K562 (cell line): ENCODE results near the gene AACS. TPM values are rescaled to one million over a fixed set of nuclear protein-coding genes. Genes with fewer than 3 reads are reported as not detected.

Source experiments
- ATAC-seq: fragments of 200-7000 bp; cut with Tn5 transposase; 3 replicates; pipeline ENCODE4 v1.9.1; 2020; ENCODE audit warnings: moderate library complexity
- BruUV-seq: library from RNA; stranded (reverse); fragments of 400-500 nt; replicated peaks from 2 replicates; lab custom pipeline; 2021; lab: Mats Ljungman, UMichigan
- CTCF ChIA-PET: fragments of 300-600 bp; formaldehyde crosslinking; extraction: SDS; loops from one replicate; lab custom pipeline; 2021; ENCODE audit warnings: low intra/inter-chr PET ratio; lab: Yijun Ruan, JAX
- POLR2A ChIA-PET: fragments of 300-600, 350-650 bp; sonication (Branson Sonifier 250); formaldehyde crosslinking; extraction: SDS; loops from one replicate; lab custom pipeline; 2021; ENCODE audit warnings: antibody characterized with exemption, inconsistent platforms; lab: Yijun Ruan, JAX
- DNase-seq, 4 experiments: peaks; one replicate each; pipeline versions ENCODE4 v3.0.0 to v3.0.0-alpha.2; 2011 to 2018; ENCODE audit warnings: low spot score in 3 of 4, mixed read lengths in 3 of 4; ENCODE audit errors: extremely low read depth in 1 of 4
- FAIRE-seq: peaks from 2 replicates; lab custom pipeline; 2011; peaks lifted over from hg19 to GRCh38; lab: Jason Lieb, UNC
- H2AFZ ChIP-seq: 2 replicates; pipeline ENCODE4 v1.6.0; 2011; ENCODE audit warnings: low read depth, low read length, control low read depth, inconsistent platforms
- H3K27ac ChIP-seq: fragments of 200-600 bp; 3 replicates; pipeline ENCODE4 v1.8.0; 2011; ENCODE audit warnings: low read depth, mild to moderate bottlenecking, control low read depth, inconsistent platforms, low read length, moderate library complexity, mixed read lengths; ENCODE audit errors: extremely low read depth
- H3K27me3 ChIP-seq, 2 experiments: fragments of 300-600 bp in 1 of 2; 2 replicates in 1 of 2; 3 replicates in 1 of 2; pipeline versions ENCODE4 v1.6.0 to v1.8.0; 2011; ENCODE audit warnings: inconsistent platforms in 2 of 2, low read length in 2 of 2, mild to moderate bottlenecking in 1 of 2, mixed read lengths in 1 of 2, moderate library complexity in 1 of 2; ENCODE audit not compliant: control insufficient read depth in 2 of 2, insufficient read depth in 2 of 2
- H3K36me3 ChIP-seq: fragments of 300-600 bp; 3 replicates; pipeline ENCODE4 v1.8.0; 2011; ENCODE audit warnings: mild to moderate bottlenecking, low read length, inconsistent platforms; ENCODE audit not compliant: control insufficient read depth, insufficient read depth
- H3K4me1 ChIP-seq, 2 experiments: fragments of 200-600 bp in 1 of 2; replicated peaks in 1 of 2; 2 replicates in 1 of 2; 3 replicates in 1 of 2; pipeline versions ENCODE4 v1.5.1 to v1.8.0; 2011; ENCODE audit warnings: inconsistent platforms in 2 of 2, low read length in 2 of 2, mild to moderate bottlenecking in 1 of 2, mixed read lengths in 1 of 2, moderate library complexity in 1 of 2; ENCODE audit not compliant: control insufficient read depth in 2 of 2, insufficient read depth in 2 of 2
- H3K4me2 ChIP-seq: 2 replicates; pipeline ENCODE4 v1.6.1; 2011; ENCODE audit warnings: low read length, control low read depth, inconsistent platforms, mixed read lengths; ENCODE audit not compliant: insufficient read depth
- H3K4me3 ChIP-seq: fragments of 200-600 bp; sonication (generic), shearing (Covaris generic); 2 replicates; pipeline ENCODE4 v1.5.1; 2016; ENCODE audit warnings: control low read depth, inconsistent platforms
- H3K79me2 ChIP-seq: fragments of 200-600 bp; 3 replicates; pipeline ENCODE4 v1.8.0; 2011; ENCODE audit warnings: low read length, inconsistent platforms; ENCODE audit not compliant: control insufficient read depth, insufficient read depth
- H3K9ac ChIP-seq, 2 experiments: 2 replicates each; pipeline versions ENCODE4 v1.6.0 to v1.6.1; 2011; ENCODE audit warnings: low read depth in 2 of 2, low read length in 2 of 2, control low read depth in 1 of 2, inconsistent platforms in 1 of 2, mild to moderate bottlenecking in 1 of 2, mixed read lengths in 1 of 2; ENCODE audit not compliant: insufficient read depth in 1 of 2
- H3K9me1 ChIP-seq: one replicate; pipeline ENCODE4 v1.6.0; 2011; ENCODE audit warnings: inconsistent platforms, mild to moderate bottlenecking, low read length, moderate library complexity; ENCODE audit not compliant: control insufficient read depth, insufficient read depth
- H3K9me3 ChIP-seq: replicated peaks from 2 replicates; pipeline ENCODE4 v1.5.1; 2011; ENCODE audit warnings: low read depth, low read length, inconsistent platforms; ENCODE audit not compliant: control insufficient read depth, insufficient read depth
- H4K20me1 ChIP-seq: replicated peaks from 2 replicates; pipeline ENCODE4 v1.6.1; 2011; ENCODE audit warnings: low read length, inconsistent platforms, mixed read lengths; ENCODE audit not compliant: control insufficient read depth, insufficient read depth
- CC2D1A ChIP-seq: fragments of 450-650 bp; IDR thresholded peaks from 2 replicates; pipeline ENCODE4 v1.6.1; 2017; ENCODE audit warnings: mild to moderate bottlenecking
- POLR2AphosphoS5 ChIP-seq: IDR thresholded peaks from 2 replicates; pipeline ENCODE4 v1.6.1; 2011; ENCODE audit warnings: mild to moderate bottlenecking, low read depth, low read length, moderate library complexity; ENCODE audit not compliant: control insufficient read depth, insufficient read depth
- RBM22 ChIP-seq: fragments of 200-400 bp; formaldehyde crosslinking; IDR thresholded peaks from 2 replicates; pipeline ENCODE4 v1.6.1; 2018; ENCODE audit warnings: low read length, low read depth; ENCODE audit not compliant: poor library complexity, severe bottlenecking
- SMAD1 ChIP-seq: fragments of 150-350 bp; IDR thresholded peaks from 2 replicates; pipeline ENCODE4 v1.6.1; 2014; ENCODE audit warnings: low read length, low read depth; ENCODE audit not compliant: partially characterized antibody
- YY1 ChIP-seq, 3 experiments: IDR thresholded peaks; 2 replicates each; pipeline ENCODE4 v1.6.1; 2011; ENCODE audit warnings: low read length in 2 of 3, mild to moderate bottlenecking in 2 of 3, moderate library complexity in 2 of 3, borderline replicate concordance in 1 of 3, control low read depth in 1 of 3, low read depth in 1 of 3; ENCODE audit not compliant: insufficient read depth in 3 of 3, insufficient replicate concordance in 2 of 3, control insufficient read depth in 1 of 3, insufficient read length in 1 of 3; ENCODE audit errors: extremely low read depth in 1 of 3
- WGBS: fragments of 100-300 bp; shearing (Covaris generic); methylation state at CpG from one replicate; pipeline ENCODE4 v1.1.6; 2016; ENCODE audit warnings: low coverage, mixed read lengths; ENCODE audit not compliant: insufficient coverage; ENCODE audit errors: missing lambda C conversion rate; 5-methylcytosine and 5-hydroxymethylcytosine counted together
- in situ Hi-C: fragments of 300-500 bp; cut with MboI; formaldehyde crosslinking; loops from 4 replicates; pipeline ENCODE4 v1.15.0; 2018; ENCODE audit warnings: inconsistent platforms, mixed read lengths
- intact Hi-C: fragments of 100-400 bp; cut with micrococcal nuclease; formaldehyde crosslinking; loops from 2 replicates; pipeline ENCODE4 v1.14.2; 2022
- polyA plus RNA-seq, 8 experiments: library from polyadenylated mRNA; depleted of rRNA in 4 of 8; stranded (reverse) in 5 of 8; unstranded in 3 of 8; fragments of >200 nt; fragmentation: Nextera tagmentation in 2 of 8; fragmentation: Illumina TruSeq in 1 of 8; extraction: Ambion mirVana in 2 of 8; extraction: Trizol in 1 of 8; gene quantifications; 2 replicates each; pipeline versions ENCODE4 v1.2.1 to v1.2.3, GENCODE V29; 2011 to 2014; ENCODE audit warnings: inconsistent platforms in 1 of 8, missing spikeins in 1 of 8
- total RNA-seq, 7 experiments: library from RNA; depleted of rRNA in 6 of 7; stranded (reverse); fragments of >200 nt in 6 of 7; fragmentation: Illumina TruSeq in 2 of 7; extraction: Trizol in 2 of 7; gene quantifications; 2 replicates each; pipeline versions ENCODE4 v1.2.1 to v1.2.3, GENCODE V29; 2011 to 2021; ENCODE audit warnings: low replicate concordance in 1 of 7
- TF ChIP-seq, protein P1 (sequence below): sonication (generic); formaldehyde crosslinking; IDR thresholded peaks from 2 replicates; pipeline ENCODE4 v1.8.1; 2023; ENCODE audit warnings: missing genetic modification reagents, mild to moderate bottlenecking, borderline replicate concordance

Gene AACS
- total and polyA plus RNA-seq, 9 of the 15 experiments (the other 6 are each of a cell fraction or from before 2014, with no cell fraction given) = 2.4 to 13.0 (median 6.0) TPM

GRCh38 chr12:125021771-125022170, 43.5 kb upstream of the AACS start:
- Histone ChIP-seq H2AFZ (no peak overlapping the region), H3K36me3 (peaks cover 54% of the 10 kb centered on the region; the same call in 2 of the 3 replicates), H3K27me3 (no peaks in the 10 kb centered on the region), H3K27ac (no peak overlapping the region), H3K79me2 (no peaks in the 10 kb centered on the region), H3K4me2 (no peak overlapping the region), H3K9me1 (no peaks in the 10 kb centered on the region), H3K4me1 (no peaks in the 10 kb centered on the region), H3K4me3 (no peak overlapping the region), H4K20me1 (no peaks in the 10 kb centered on the region), H3K9me3 (no peaks in the 10 kb centered on the region), H3K9ac (no peak overlapping the region)
- ChIA-PET CTCF (no interaction called here), POLR2A (interaction anchor here (1.0 kb wide), 1 partner anchor 41 kb away, joined by 4 read pairs; no protein-coding TSS in a partner anchor)
- in situ Hi-C loops (no loop called here), intact Hi-C loops (no loop called here)
- 82% methylated on average over 4 of the region's 5 CpGs for WGBS
- ATAC-seq (no peak), DNase-seq (no peak), FAIRE-seq (no peak)
- no TSS peak for BruUV-seq
- TF ChIP-seq POLR2AphosphoS5 (no peak), RBM22 (no peak)

- Histone ChIP-seq H3K27me3 (no peaks in the 10 kb centered on the region), H3K9me3 (no peaks in the 10 kb centered on the region), H2AFZ (no peak overlapping the region), H3K4me1 (no peaks in the 10 kb centered on the region), H3K36me3 (peaks cover 52% of the 10 kb centered on the region; the same call in 1 of the 3 replicates), H4K20me1 (no peaks in the 10 kb centered on the region), H3K4me3 (no peak overlapping the region), H3K9ac (no peak overlapping the region), H3K9me1 (no peaks in the 10 kb centered on the region), H3K79me2 (no peaks in the 10 kb centered on the region), H3K27ac (no peak overlapping the region), H3K4me2 (no peak overlapping the region)
- CTCF ChIA-PET = no interaction called here
- BruUV-seq = no TSS peak
- no peak for DNase-seq
- intact Hi-C loops = no loop called here
- ATAC-seq = no peak
- no peak for FAIRE-seq
- 83% methylated on average over 2 of the region's 2 CpGs for WGBS
- in situ Hi-C loops = no loop called here
- POLR2A ChIA-PET = no interaction called here
- TF ChIP-seq CC2D1A = no peak
- peak in 1 of 3 experiments; percentile 60 for TF ChIP-seq YY1 (IDR thresholded peaks at IDR 0.05; ENCODE audit: borderline replicate concordance in 1 of 3, control insufficient read depth in 1 of 3, extremely low read depth in 1 of 3, insufficient read depth in 3 of 3, insufficient read length in 1 of 3, insufficient replicate concordance in 2 of 3, low read depth in 1 of 3, low read length in 2 of 3)
- TF ChIP-seq, protein P1, sequence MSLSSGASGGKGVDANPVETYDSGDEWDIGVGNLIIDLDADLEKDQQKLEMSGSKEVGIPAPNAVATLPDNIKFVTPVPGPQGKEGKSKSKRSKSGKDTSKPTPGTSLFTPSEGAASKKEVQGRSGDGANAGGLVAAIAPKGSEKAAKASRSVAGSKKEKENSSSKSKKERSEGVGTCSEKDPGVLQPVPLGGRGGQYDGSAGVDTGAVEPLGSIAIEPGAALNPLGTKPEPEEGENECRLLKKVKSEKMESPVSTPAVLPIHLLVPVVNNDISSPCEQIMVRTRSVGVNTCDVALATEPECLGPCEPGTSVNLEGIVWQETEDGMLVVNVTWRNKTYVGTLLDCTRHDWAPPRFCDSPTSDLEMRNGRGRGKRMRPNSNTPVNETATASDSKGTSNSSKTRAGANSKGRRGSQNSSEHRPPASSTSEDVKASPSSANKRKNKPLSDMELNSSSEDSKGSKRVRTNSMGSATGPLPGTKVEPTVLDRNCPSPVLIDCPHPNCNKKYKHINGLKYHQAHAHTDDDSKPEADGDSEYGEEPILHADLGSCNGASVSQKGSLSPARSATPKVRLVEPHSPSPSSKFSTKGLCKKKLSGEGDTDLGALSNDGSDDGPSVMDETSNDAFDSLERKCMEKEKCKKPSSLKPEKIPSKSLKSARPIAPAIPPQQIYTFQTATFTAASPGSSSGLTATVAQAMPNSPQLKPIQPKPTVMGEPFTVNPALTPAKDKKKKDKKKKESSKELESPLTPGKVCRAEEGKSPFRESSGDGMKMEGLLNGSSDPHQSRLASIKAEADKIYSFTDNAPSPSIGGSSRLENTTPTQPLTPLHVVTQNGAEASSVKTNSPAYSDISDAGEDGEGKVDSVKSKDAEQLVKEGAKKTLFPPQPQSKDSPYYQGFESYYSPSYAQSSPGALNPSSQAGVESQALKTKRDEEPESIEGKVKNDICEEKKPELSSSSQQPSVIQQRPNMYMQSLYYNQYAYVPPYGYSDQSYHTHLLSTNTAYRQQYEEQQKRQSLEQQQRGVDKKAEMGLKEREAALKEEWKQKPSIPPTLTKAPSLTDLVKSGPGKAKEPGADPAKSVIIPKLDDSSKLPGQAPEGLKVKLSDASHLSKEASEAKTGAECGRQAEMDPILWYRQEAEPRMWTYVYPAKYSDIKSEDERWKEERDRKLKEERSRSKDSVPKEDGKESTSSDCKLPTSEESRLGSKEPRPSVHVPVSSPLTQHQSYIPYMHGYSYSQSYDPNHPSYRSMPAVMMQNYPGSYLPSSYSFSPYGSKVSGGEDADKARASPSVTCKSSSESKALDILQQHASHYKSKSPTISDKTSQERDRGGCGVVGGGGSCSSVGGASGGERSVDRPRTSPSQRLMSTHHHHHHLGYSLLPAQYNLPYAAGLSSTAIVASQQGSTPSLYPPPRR (CRISPR knock-in tag) = no peak
- TF ChIP-seq SMAD1 = no peak
These were observed 42.2 kb upstream of the AACS start for GRCh38 chr12:125023065-125023464.
